Activated B cell treated with CpG ODN at 0.5 μM for 24 hours (primary cell): ENCODE measurements around the gene ANKRD55. TPM values are rescaled to one million over a fixed set of nuclear protein-coding genes. Genes with fewer than 3 reads are reported as not detected.

Experiments used
- ATAC-seq: fragments of 200-7000 bp; cut with Tn5 transposase; one replicate; pipeline ENCODE4 v1.10.0; 2021; ENCODE audit warnings: low read depth, mild to moderate bottlenecking, moderate library complexity
- CTCF ChIA-PET: fragments of 350-600 bp; sonication (Branson Sonifier 250); formaldehyde crosslinking; loops from one replicate; lab custom pipeline; 2021; ENCODE audit warnings: antibody characterized with exemption; lab: Charles Lee
- POLR2A ChIA-PET: fragments of 350-600 bp; sonication (Branson Sonifier 250); formaldehyde crosslinking; loops from one replicate; lab custom pipeline; 2021; ENCODE audit warnings: antibody characterized with exemption; lab: Charles Lee
- DNase-seq: peaks from one replicate; pipeline ENCODE4 v3.0.0; 2022
- H3K27ac Mint-ChIP-seq: one replicate; pipeline ENCODE4 v1.8.0; 2020; ENCODE audit warnings: mixed read lengths
- H3K27me3 Mint-ChIP-seq: one replicate; pipeline ENCODE4 v1.8.0; 2021; ENCODE audit warnings: mixed read lengths
- H3K36me3 Mint-ChIP-seq: one replicate; pipeline ENCODE4 v1.8.0; 2021; ENCODE audit warnings: low read depth, mixed read lengths
- H3K4me1 Mint-ChIP-seq: one replicate; pipeline ENCODE4 v1.8.0; 2021; ENCODE audit warnings: mixed read lengths
- H3K4me3 Mint-ChIP-seq: one replicate; pipeline ENCODE4 v1.8.0; 2020; ENCODE audit warnings: mild to moderate bottlenecking, mixed read lengths
- H3K9me3 Mint-ChIP-seq: one replicate; pipeline ENCODE4 v1.8.0; 2020; ENCODE audit warnings: mixed read lengths
- CTCF ChIP-seq: fragments of 200-600 bp; IDR thresholded peaks from one replicate; pipeline ENCODE4 v1.8.0; 2022; ENCODE audit warnings: antibody characterized with exemption, mild to moderate bottlenecking
- intact Hi-C: fragments of 100-400 bp; cut with micrococcal nuclease; formaldehyde crosslinking; loops from one replicate; pipeline ENCODE4 v1.15.1; 2024
- total RNA-seq: library from RNA; stranded (reverse); gene quantifications from 2 replicates; pipeline ENCODE4 v1.2.3, GENCODE V29; 2022

Gene ANKRD55
- total RNA-seq = not detected in 2 replicates

- intact Hi-C loops = no loop called here
- ATAC-seq (no peak), DNase-seq (no peak)
- H3K27me3 Mint-ChIP-seq = peaks cover 22% of the 10 kb centered on the region
- no peak within 1 kb of the TSS for H3K4me3 Mint-ChIP-seq
- TF ChIP-seq CTCF = no peak
- peaks cover under 1% of the 10 kb centered on the region for H3K9me3 Mint-ChIP-seq
- H3K27ac Mint-ChIP-seq = no peak within 1 kb of the TSS
- ChIA-PET POLR2A (no interaction called here), CTCF (no interaction called here)
- no peaks in the 10 kb centered on the region for H3K36me3 Mint-ChIP-seq
- no peaks in the 10 kb centered on the region for H3K4me1 Mint-ChIP-seq
These were observed at the start of gene ANKRD55 for GRCh38 chr5:56233230-56233629. Gene ANKRD55, minus strand, starts transcription at chr5:56233330. Its CDS starts 417 bp downstream, at chr5:56232913.

- no peak for ATAC-seq
- Mint-ChIP-seq H3K4me1 (peaks cover 3% of the 10 kb centered on the region), H3K27ac (no peak overlapping the region), H3K9me3 (no peaks in the 10 kb centered on the region), H3K36me3 (no peaks in the 10 kb centered on the region), H3K4me3 (no peak overlapping the region), H3K27me3 (no peaks in the 10 kb centered on the region)
- DNase-seq = no peak
- CTCF ChIA-PET = interaction anchor here (0.6 to 1.5 kb wide), 2 partner anchors 545 to 556 kb away, joined by 3 read pairs; no protein-coding TSS in a partner anchor
- intact Hi-C loops = no loop called here
- no peak for TF ChIP-seq CTCF
- POLR2A ChIA-PET = interaction anchor here (0.7 kb wide), 1 partner anchor 531 kb away, joined by 5 read pairs; no protein-coding TSS in a partner anchor
These were observed 49.1 kb upstream of the ANKRD55 start for GRCh38 chr5:56282216-56282615.

- CTCF ChIA-PET = interaction anchor here (0.6 kb wide), 1 partner anchor 556 kb away, joined by 3 read pairs; no protein-coding TSS in a partner anchor
- Mint-ChIP-seq H3K4me3 (no peak overlapping the region), H3K36me3 (no peaks in the 10 kb centered on the region), H3K27ac (no peak overlapping the region), H3K4me1 (peaks cover 3% of the 10 kb centered on the region), H3K9me3 (no peaks in the 10 kb centered on the region), H3K27me3 (no peaks in the 10 kb centered on the region)
- DNase-seq (no peak), ATAC-seq (no peak)
- POLR2A ChIA-PET = interaction anchor here (0.7 kb wide), 1 partner anchor 532 kb away, joined by 5 read pairs; no protein-coding TSS in a partner anchor
- intact Hi-C loops = no loop called here
- TF ChIP-seq CTCF = no peak
These were observed 48.5 kb upstream of the ANKRD55 start for GRCh38 chr5:56281489-56282165.

GRCh38 chr5:56279979-56280378 lies 46.8 kb upstream of the ANKRD55 start:
- H3K9me3 Mint-ChIP-seq = no peaks in the 10 kb centered on the region
- no peak overlapping the region for H3K27ac Mint-ChIP-seq
- DNase-seq (no peak), ATAC-seq (no peak)
- no peak overlapping the region for H3K4me3 Mint-ChIP-seq
- CTCF ChIA-PET = no interaction called here
- no peaks in the 10 kb centered on the region for H3K27me3 Mint-ChIP-seq
- no peak for TF ChIP-seq CTCF
- peaks cover 3% of the 10 kb centered on the region for H3K4me1 Mint-ChIP-seq
- H3K36me3 Mint-ChIP-seq = no peaks in the 10 kb centered on the region
- intact Hi-C loops = loop anchor here (10.0 kb wide), 1 partner anchor 285 kb away; no protein-coding TSS in a partner anchor
- POLR2A ChIA-PET = no interaction called here

- Mint-ChIP-seq H3K27me3 (no peaks in the 10 kb centered on the region), H3K4me1 (peaks cover 3% of the 10 kb centered on the region), H3K9me3 (no peaks in the 10 kb centered on the region), H3K27ac (no peak overlapping the region), H3K4me3 (no peak overlapping the region), H3K36me3 (no peaks in the 10 kb centered on the region)
- intact Hi-C loops = loop anchor here (10.0 kb wide), 1 partner anchor 286 kb away; no protein-coding TSS in a partner anchor
- TF ChIP-seq CTCF = no peak
- DNase-seq = no peak
- ATAC-seq = no peak
- ChIA-PET CTCF (no interaction called here), POLR2A (no interaction called here)
These were observed 46.2 kb upstream of the ANKRD55 start for GRCh38 chr5:56279291-56279690.
